Upper lobe of right lung (tissue), 1 donor: ENCODE results near the gene SCUBE1. TPM values are rescaled to one million over a fixed set of nuclear protein-coding genes. Genes with fewer than 3 reads are reported as not detected.

ENCODE experiments used
- ATAC-seq: fragments of 200-7000 bp; cut with Tn5 transposase; one replicate; pipeline ENCODE4 v1.9.1; 2020; ENCODE audit warnings: mild to moderate bottlenecking, moderate library complexity
- DNase-seq: peaks from one replicate; pipeline ENCODE4 v3.0.0-alpha.2; 2020
- H3K27ac ChIP-seq: fragments of 200-600 bp; one replicate; pipeline ENCODE4 v1.8.0; 2022
- H3K27me3 ChIP-seq: fragments of 200-600 bp; one replicate; pipeline ENCODE4 v1.8.0; 2022; ENCODE audit warnings: mild to moderate bottlenecking
- H3K36me3 ChIP-seq: fragments of 200-600 bp; one replicate; pipeline ENCODE4 v1.8.0; 2022
- H3K4me1 ChIP-seq: fragments of 200-600 bp; one replicate; pipeline ENCODE4 v1.8.0; 2022
- H3K4me3 ChIP-seq: fragments of 200-600 bp; one replicate; pipeline ENCODE4 v1.8.0; 2022; ENCODE audit warnings: mild to moderate bottlenecking
- H3K9me3 ChIP-seq: fragments of 200-600 bp; one replicate; pipeline ENCODE4 v1.8.0; 2022
- CTCF ChIP-seq: fragments of 200-600 bp; IDR thresholded peaks from one replicate; pipeline ENCODE4 v1.8.0; 2022; ENCODE audit warnings: antibody characterized with exemption
- intact Hi-C: fragments of 100-400 bp; cut with DNase I; formaldehyde crosslinking; loops from one replicate; pipeline ENCODE4 v1.11.0; 2022
- total RNA-seq: library from RNA; stranded (reverse); fragmentation: NEBNext Ultra II Directional; extraction: Animal tissue kit (Norgen Biotek cat#: 25700); gene quantifications from one replicate; pipeline ENCODE4 v1.2.1, GENCODE V29; 2021
- donor health status: DM: no; HTN: yes; CAD: no; lungs with severe emphysema.

SCUBE1 gene
- total RNA-seq, 1 donor from 2014 or later = 36.0 TPM

GRCh38 chr22:43200555-43200954 is 142.6 kb downstream of the SCUBE1 start:
- TF ChIP-seq CTCF = no peak
- ATAC-seq (no peak), DNase-seq (no peak)
- H3K36me3 ChIP-seq = no peaks in the 10 kb centered on the region
- intact Hi-C loops = no loop called here
- no peak overlapping the region for H3K27ac ChIP-seq
- peaks cover 4% of the 10 kb centered on the region for H3K27me3 ChIP-seq
- H3K4me3 ChIP-seq = no peak overlapping the region
- no peaks in the 10 kb centered on the region for H3K9me3 ChIP-seq
- H3K4me1 ChIP-seq = no peaks in the 10 kb centered on the region

- Histone ChIP-seq H3K27me3 (peaks cover 4% of the 10 kb centered on the region), H3K4me1 (no peaks in the 10 kb centered on the region), H3K4me3 (no peak overlapping the region), H3K27ac (no peak overlapping the region), H3K36me3 (no peaks in the 10 kb centered on the region), H3K9me3 (no peaks in the 10 kb centered on the region)
- DNase-seq (no peak), ATAC-seq (no peak)
- no peak for TF ChIP-seq CTCF
- intact Hi-C loops = no loop called here
Measured at GRCh38 chr22:43200031-43200430, 143.1 kb downstream of the SCUBE1 start.

- Histone ChIP-seq H3K4me3 (no peak overlapping the region), H3K36me3 (no peaks in the 10 kb centered on the region), H3K27me3 (peaks cover 4% of the 10 kb centered on the region), H3K4me1 (no peaks in the 10 kb centered on the region), H3K27ac (no peak overlapping the region), H3K9me3 (no peaks in the 10 kb centered on the region)
- no peak for TF ChIP-seq CTCF
- ATAC-seq (no peak), DNase-seq (no peak)
- intact Hi-C loops = no loop called here
Measured at GRCh38 chr22:43199541-43199940, 143.6 kb downstream of the SCUBE1 start.

DNA sequence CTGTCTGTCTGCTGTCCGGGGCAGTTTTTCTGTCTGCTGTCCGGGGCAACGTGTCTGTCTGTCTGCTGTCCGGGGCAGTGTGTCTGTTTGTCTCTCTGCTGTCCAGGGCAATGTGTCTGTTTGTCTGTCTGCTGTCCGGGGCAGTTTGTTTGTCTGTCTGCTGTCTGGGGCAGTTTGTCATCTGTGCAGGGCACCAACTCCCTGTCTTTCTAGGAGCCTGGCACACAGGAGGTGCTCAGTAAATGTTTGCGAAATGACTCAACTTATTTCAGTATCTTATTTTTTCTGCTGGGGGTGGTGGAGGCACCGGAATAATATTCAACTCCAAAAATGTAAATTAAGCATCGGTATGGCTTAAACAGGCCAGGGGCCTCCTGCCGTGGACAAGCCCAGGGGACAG is 144.2 kb downstream of the SCUBE1 start:
- DNase-seq (no peak), ATAC-seq (no peak)
- intact Hi-C loops = no loop called here
- Histone ChIP-seq H3K9me3 (no peaks in the 10 kb centered on the region), H3K4me3 (no peak overlapping the region), H3K27me3 (peaks cover 4% of the 10 kb centered on the region), H3K27ac (no peak overlapping the region), H3K4me1 (no peaks in the 10 kb centered on the region), H3K36me3 (no peaks in the 10 kb centered on the region)
- no peak for TF ChIP-seq CTCF

- Histone ChIP-seq H3K4me1 (no peaks in the 10 kb centered on the region), H3K27ac (no peak overlapping the region), H3K9me3 (no peaks in the 10 kb centered on the region), H3K4me3 (no peak overlapping the region), H3K27me3 (peaks cover 4% of the 10 kb centered on the region), H3K36me3 (no peaks in the 10 kb centered on the region)
- TF ChIP-seq CTCF = no peak
- DNase-seq (no peak), ATAC-seq (no peak)
- intact Hi-C loops = no loop called here
Measured at GRCh38 chr22:43198126-43198525, 145.0 kb downstream of the SCUBE1 start.

DNA sequence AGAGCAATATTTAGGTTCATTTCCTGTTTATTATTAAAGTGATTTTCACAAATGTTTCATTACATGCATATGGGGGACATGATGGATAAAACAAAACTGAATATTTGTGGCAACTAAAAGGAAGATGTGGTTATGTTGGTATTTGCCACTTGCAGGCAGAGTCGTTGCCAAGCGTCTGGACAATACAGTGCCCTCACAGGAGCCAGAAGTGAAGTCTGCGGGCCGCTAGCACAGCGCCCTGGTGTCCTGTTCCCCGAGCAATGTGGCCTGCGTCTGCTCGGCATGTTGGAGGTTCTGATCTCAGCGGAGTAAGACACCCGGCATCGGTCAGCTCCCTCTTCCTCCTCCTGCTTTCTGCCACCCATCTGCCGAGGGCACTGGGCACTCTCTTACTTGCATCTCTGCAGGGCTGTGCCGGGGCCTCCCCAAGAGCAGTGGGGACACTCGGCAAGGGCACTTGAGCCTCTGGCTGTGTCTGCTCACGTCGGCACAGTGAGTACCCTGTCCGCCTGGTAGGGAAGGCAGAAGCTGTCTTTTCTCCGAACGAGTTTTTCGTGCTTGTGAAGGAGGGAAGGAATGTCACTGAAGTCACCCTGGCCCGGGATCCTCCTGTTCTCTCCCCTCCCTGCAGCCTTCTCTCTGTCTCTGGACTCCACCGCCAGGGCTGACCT is 145.8 kb downstream of the SCUBE1 start:
- intact Hi-C loops = no loop called here
- Histone ChIP-seq H3K27ac (no peak overlapping the region), H3K4me3 (no peak overlapping the region), H3K27me3 (peaks cover 4% of the 10 kb centered on the region), H3K36me3 (no peaks in the 10 kb centered on the region), H3K9me3 (no peaks in the 10 kb centered on the region), H3K4me1 (no peaks in the 10 kb centered on the region)
- no peak for TF ChIP-seq CTCF
- peak; percentile 57 for ATAC-seq
- no peak for DNase-seq
